NCI-H526 treated with DMSO at 0.1 percent for 48 hours (cell line): ENCODE data around the gene PCGF6.
"Not testable (repeated sequence)": the region's sequence is repeated elsewhere in the genome, so short reads cannot be mapped to it uniquely, and the experiment has no call there.

ENCODE experiments used
- DNase-seq: peaks from one replicate; lab custom pipeline; 2025; lab: John Stamatoyannopoulos, UW

PCGF6 gene

GRCh38 chr10:103350517-103351260 is at the start of gene PCGF6:
PCGF6 (minus strand) TSS chr10:103351140; CDS start chr10:103351066, 74 bp downstream.
- peak; percentile 58 for DNase-seq

- no peak for DNase-seq
Observed at GRCh38 chr10:103397191-103397825, 46.4 kb upstream of the PCGF6 start.

DNA sequence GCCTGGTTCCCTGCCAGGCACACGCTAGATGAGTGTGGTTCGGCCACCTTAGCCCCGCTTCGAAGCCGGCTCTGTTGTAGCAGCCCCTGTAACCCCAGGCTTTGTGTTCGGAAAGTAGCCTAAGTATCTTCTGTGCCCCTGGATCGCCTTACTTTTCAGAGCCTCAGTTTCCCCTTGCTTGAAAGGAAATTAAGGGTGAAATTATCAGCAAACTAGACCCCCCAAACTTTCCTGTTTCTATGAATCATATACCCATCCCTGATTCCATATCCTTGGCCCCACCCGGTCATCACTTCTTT is 45.8 kb upstream of the PCGF6 start:
- no peak for DNase-seq

- DNase-seq: peak; percentile 91
Observed at GRCh38 chr10:103396067-103396788, 45.3 kb upstream of the PCGF6 start, which contains the start of the genes ATP5MK and PDCD11. ATP5MK (minus strand) TSS chr10:103396475; CDS start chr10:103392457, 4,018 bp downstream. PDCD11 (plus strand) TSS chr10:103396626; CDS start chr10:103398427, 1,801 bp downstream.

GRCh38 chr10:103395754-103396066 is 44.8 kb upstream of the PCGF6 start:
- no peak for DNase-seq

- no peak for DNase-seq
Observed at GRCh38 chr10:103394180-103394579, 43.2 kb upstream of the PCGF6 start.

GRCh38 chr10:103382769-103383168 is 31.8 kb upstream of the PCGF6 start:
- no peak for DNase-seq

GRCh38 chr10:103374263-103374662 is 23.3 kb upstream of the PCGF6 start:
- no peak for DNase-seq

- no peak for DNase-seq
Observed at GRCh38 chr10:103373544-103373943, 22.6 kb upstream of the PCGF6 start.

- DNase-seq: peak; percentile 91
Observed at GRCh38 chr10:103367782-103368518, 17.0 kb upstream of the PCGF6 start, which contains the start of gene TAF5. TAF5 (plus strand) TSS chr10:103367976; CDS start chr10:103367990, 14 bp downstream.

DNA sequence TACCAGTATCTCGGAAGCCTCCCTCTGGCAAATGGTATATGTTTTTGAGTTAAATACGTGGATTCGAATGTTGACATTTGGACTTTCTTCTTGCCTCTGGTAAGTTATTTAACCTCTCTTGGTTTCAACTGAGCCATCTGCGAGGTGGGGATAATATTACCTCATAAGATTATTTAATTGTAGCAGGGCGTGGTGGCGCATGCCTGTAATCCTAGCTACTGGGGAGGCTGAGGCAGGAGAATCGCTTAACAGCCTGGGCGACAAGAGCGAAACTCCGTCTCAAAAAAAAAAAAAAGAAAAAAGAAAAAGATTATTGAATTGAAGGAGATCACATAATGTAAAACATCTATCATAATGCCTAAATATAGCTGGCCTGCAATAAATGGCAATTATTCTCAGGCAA is 16.4 kb upstream of the PCGF6 start:
- DNase-seq: no peak

- DNase-seq: not testable (repeated sequence)
Observed at GRCh38 chr10:103360791-103361190, 9.9 kb upstream of the PCGF6 start.

GRCh38 chr10:103359493-103359892 is 8.6 kb upstream of the PCGF6 start:
- DNase-seq: not testable (repeated sequence)

DNA sequence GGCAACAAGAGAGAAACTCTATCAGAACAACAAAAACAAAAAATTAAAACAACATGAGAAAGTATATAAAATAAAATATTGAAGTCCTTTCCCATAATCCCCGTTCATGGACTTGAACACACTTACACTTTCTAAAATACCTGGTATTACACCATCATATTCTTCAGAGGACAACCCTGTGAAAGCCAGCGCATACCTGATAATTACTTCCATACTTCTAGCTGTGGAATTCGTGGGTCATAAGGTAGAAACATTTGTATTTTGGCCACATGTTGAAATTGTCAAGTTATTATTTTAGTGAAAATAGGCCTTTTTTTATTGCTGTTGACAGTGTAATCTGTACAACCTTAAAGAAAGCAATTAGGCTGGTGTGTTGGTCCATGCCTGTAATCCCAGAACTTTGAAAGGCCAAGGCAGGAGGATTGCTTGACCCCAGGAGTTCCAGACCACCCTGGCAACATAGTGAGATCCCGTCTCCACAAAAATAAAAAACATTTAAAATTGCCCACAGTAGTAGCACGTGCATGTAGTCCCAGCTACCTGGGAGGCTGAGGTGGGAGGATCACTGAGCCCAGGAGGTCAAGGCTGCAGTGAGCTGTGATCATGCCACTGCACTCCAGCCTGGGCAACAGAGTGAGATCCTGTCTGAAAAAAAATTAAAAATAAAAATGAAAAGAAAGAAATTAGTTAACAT is 5.1 kb upstream of the PCGF6 start:
- no peak for DNase-seq

DNA sequence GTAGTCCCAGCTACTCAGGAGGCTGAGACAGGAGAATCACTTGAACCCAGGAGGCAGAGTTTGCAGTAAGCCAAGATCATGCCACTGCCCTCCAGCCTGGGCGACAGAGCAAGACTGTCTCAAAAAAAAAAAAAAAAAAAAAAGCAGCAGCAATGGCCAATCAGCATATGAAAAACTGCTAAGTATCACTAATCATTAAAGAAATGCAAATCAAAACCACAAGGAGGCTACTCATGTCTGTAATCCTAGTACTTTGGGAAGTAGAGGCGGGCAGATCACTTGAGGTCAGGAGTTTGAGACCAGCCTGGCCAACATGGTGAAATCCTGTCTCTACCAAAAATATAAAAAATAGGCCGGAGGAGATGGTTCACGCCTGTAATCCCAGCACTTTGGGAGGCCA is 3.6 kb upstream of the PCGF6 start:
- DNase-seq: not testable (repeated sequence)

GRCh38 chr10:103353281-103353680 is 2.3 kb upstream of the PCGF6 start:
- no peak for DNase-seq

DNA sequence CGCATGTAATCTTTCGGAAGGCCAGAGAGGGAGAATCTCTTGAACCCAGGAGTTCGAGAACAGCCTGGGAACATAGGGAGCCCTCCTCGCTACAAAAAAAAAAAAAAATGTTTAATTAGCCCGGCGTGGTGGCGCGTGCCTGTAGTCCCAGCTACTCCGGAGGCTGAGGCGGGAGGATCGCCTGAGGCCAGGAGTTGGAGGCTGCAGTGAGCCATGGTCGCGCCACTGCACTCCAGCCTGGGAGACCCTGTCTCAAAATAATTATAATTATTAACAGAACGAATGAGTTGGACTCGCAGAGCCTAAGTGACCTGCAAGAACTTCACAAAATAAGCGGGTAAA is 794 bp downstream of the PCGF6 start:
- no peak for DNase-seq

DNA sequence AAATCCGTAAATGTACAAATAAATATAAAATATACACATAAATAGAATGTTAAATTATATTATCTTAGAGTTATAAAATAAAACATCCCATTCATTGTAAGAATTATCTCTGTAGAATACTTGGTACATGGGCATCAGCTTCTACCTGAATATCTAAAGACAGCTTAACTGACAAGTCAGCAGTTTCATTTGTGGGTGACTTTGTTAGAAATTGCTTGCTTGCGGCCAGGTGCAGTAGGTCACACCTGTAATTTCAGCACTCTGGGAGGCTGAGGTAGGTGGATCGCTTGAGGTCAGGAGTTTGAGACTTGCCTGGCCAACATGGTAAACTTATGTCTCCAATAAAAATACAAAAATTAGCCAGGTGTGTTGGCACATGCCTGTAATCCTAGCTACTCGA is 14.6 kb downstream of the PCGF6 start:
- DNase-seq: no peak

DNA sequence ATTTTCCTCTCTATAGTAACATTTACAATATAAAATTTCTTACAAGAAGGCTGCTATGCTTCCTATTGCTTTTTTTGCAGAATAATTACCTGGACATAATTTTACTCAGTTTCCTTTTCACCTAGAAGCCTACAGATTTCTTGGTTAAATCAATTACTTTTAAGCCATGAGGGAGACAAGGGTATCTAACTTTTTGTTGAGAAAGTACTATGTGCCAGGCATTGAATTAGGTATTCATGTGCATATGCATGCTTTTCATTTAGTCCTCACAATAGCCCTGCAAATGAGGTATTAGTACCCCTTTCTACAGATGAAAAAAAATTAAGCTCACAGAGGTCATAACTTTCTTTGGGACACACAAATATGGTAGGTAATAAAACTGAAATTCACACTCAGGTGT is 16.4 kb downstream of the PCGF6 start:
- no peak for DNase-seq

- no peak for DNase-seq
Observed at GRCh38 chr10:103333934-103334520, 16.9 kb downstream of the PCGF6 start.

DNA sequence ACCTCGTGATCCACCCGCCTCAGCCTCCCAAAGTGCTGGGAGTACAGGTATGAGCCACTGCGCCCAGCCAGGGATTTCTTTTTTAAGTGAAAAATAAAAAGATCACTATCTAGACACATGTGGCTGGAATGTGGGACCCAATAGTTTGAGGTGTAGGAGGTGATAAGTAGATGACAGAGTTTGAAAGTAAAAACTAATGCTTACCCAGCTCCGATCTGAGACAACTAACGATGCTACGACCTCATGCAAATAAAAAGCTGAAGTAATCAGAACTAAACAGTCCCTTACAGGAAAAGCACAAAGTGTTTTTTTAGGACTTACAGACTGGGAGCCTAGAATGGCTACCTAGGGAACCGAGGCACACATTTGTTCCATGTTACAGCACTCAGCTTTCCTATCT is 23.0 kb downstream of the PCGF6 start:
- no peak for DNase-seq
